ENCODE measurements around the gene STAG2.

- peak; percentile 64; the same call in 1 of the 2 replicates for TF ChIP-seq POLR2A (IDR thresholded peaks at IDR 0.05; ENCODE audit: low read depth, low read length)
- TF ChIP-seq POLR2AphosphoS5 (IDR thresholded peaks at IDR 0.05; ENCODE audit: low read depth, low read length) = peak; percentile 64; the same call in 1 of the 2 replicates
- TF ChIP-seq TAF1 (IDR thresholded peaks at IDR 0.05; ENCODE audit: borderline replicate concordance, low read depth, low read length) = peak; percentile 58; the same call in 1 of the 2 replicates
Observed at GRCh38 chrX:123962794-123963373, 1.4 kb downstream of the STAG2 start.
